ENCODE measurements around the gene FAM163A.

The FAM163A gene

DNA sequence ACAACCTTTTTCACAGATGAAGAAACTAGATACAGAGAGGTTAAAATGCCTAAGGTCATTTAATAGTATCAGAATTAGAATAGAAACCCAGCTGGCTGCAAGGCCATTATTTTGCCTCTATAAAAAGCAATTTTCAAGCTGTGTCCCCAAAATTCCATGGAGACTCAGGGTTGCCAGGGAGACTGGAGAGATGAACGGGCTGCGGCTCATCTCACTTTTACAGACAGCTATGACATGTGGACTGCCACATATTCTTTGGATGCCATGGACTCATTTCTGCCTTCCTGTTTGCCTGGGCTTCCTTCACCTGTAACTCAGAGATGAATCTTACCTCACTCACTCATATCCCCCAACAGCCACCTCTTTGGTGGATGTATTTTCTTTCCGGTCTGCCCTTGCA, 117.6 kb downstream of the FAM163A start:
- no peak for DNase-seq

DNA sequence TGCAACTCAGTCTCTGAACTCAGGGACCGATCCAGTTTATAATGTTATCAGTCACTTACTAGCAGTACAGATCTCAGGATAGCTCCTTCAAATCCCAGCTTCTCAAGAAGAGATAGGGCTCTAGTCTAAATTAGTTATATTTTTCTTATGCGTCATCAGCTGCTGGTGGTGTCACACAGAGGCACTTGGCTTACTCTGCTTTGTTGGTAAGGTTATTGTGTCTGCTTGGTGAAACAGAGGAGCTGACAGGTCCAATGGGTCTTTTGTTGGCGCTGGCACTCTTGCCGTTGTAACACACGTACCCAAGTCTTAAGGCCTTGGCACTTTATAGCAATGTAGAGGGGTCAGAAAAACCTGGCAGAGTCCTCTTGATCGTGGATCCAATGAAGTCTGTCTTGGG, 122.3 kb downstream of the FAM163A start:
- DNase-seq, result no peak

All from fibroblast of skin of right quadriceps (primary cell).